ENCODE measurements around the gene TNIP2. TPM values are rescaled to one million over a fixed set of nuclear protein-coding genes. Genes with fewer than 3 reads are reported as not detected.

Gene TNIP2
- total and polyA plus RNA-seq, 2 donors (not counting 1 experiment from before 2014, with no cell fraction given): 47.6 to 71.9 TPM

DNA sequence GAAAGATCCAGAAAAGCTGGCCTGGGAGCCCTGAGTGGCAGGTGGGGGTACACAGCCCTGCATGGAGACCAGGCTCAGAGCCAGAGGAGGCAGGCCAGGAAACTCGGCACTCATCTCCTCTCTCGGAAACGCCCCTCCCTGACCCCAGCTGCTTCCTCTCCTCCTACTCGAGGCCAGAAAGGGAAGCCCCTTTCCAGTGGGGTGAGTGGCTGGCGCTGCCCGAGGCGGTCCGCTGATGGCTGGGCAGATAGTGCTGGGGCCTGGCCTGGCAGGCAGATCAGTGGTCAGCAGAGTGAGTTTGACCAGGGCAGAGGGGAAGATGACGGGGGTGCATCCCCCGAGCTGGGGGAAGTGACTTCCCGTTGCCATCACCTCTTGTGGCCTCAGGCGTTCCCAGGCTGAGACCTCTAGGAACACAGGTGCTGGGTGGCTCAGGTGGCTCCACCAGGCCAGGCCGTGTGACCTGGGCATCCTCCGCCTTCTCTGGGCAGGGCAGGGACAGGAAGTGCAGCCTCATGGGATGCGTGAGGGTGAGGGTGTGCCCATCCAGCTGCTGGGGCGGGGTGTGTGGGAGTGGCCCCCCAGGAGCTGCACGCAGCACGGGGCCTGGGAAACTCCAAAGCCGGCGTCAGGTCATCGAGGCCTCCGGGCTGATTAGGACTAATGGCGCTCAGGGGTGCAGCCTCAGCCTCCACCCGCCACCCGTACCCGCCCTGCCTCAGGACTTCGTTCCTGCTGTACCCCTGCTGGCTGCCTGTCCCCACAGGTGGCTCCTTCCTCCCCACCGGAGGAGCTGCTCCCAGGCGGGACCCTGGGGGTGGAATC is 42.5 kb upstream of the TNIP2 start:
- Histone ChIP-seq H3K36me3 (replicated peaks in 1 of 2; ENCODE audit: control extremely low read depth in 1 of 2, control insufficient read depth in 1 of 2, extremely low read depth in 1 of 2, insufficient read depth in 2 of 2, low read length in 1 of 2) (peaks cover 0 to 13% of the 10 kb centered on the region in 2 experiments), H2AFZ (ENCODE audit: insufficient read depth, low read depth, low read length, poor library complexity, severe bottlenecking) (peak overlapping the region; percentile 20), H3K27me3 (replicated peaks in 1 of 4; ENCODE audit: control extremely low read depth in 1 of 4, control insufficient read depth in 3 of 4, insufficient read depth in 4 of 4, low read length in 3 of 4) (no peaks in the 10 kb centered on the region), H3K4me3 (ENCODE audit: control extremely low read depth in 1 of 5, extremely low read depth in 1 of 5, insufficient read depth in 1 of 5, low read depth in 2 of 5, low read length in 4 of 5) (peak overlapping the region; percentile 46 to 67 (median 59)), H3K9me3 (ENCODE audit: control extremely low read depth in 1 of 3, control insufficient read depth in 2 of 3, insufficient read depth in 1 of 3, low read length in 2 of 3) (no peaks in the 10 kb centered on the region), H3K4me1 (ENCODE audit: control insufficient read depth in 2 of 2, insufficient read depth in 2 of 2, low read length in 2 of 2) (peaks cover 76 to 95% of the 10 kb centered on the region in 2 donors), H3K27ac (ENCODE audit: low read length in 2 of 2) (peak overlapping the region; percentile 76 to 83), H3K79me2 (ENCODE audit: control insufficient read depth, insufficient read depth, low read length) (peaks cover 81% of the 10 kb centered on the region), H3K4me2 (replicated peaks; ENCODE audit: low read depth, low read length, poor library complexity, severe bottlenecking) (peak overlapping the region; percentile 86), H4K20me1 (ENCODE audit: control insufficient read depth, insufficient read depth, low read length, poor library complexity, severe bottlenecking) (peaks cover 24% of the 10 kb centered on the region), H3K9ac (ENCODE audit: low read length) (peak overlapping the region; percentile 63)
- ChIA-PET POLR2A (interaction anchor here (0.8 to 3.0 kb wide), 10 partner anchors 8 to 164 kb away, joined by 3 to 9 read pairs (median 4); no protein-coding TSS in a partner anchor), CTCF (interaction anchor here (1.1 to 1.9 kb wide), 5 partner anchors 10 to 63 kb away, joined by 3 to 6 read pairs (median 4); no protein-coding TSS in a partner anchor)
- Mint-ChIP-seq H3K4me3 (peak overlapping the region; percentile 83), H3K27me3 (no peaks in the 10 kb centered on the region), H3K27ac (peak overlapping the region; percentile 90), H3K4me1 (peaks cover 70% of the 10 kb centered on the region), H3K9me3 (ENCODE audit: insufficient read depth) (no peaks in the 10 kb centered on the region)
- DNase-seq: peak; percentile 74
- intact Hi-C loops (cut with micrococcal nuclease): loop anchor here (2.0 kb wide), 1 partner anchor 14 kb away; no protein-coding TSS in a partner anchor
- 10% methylated on average over 27 of the region's 29 CpGs for WGBS (ENCODE audit: insufficient coverage)
- TF ChIP-seq, protein P1, sequence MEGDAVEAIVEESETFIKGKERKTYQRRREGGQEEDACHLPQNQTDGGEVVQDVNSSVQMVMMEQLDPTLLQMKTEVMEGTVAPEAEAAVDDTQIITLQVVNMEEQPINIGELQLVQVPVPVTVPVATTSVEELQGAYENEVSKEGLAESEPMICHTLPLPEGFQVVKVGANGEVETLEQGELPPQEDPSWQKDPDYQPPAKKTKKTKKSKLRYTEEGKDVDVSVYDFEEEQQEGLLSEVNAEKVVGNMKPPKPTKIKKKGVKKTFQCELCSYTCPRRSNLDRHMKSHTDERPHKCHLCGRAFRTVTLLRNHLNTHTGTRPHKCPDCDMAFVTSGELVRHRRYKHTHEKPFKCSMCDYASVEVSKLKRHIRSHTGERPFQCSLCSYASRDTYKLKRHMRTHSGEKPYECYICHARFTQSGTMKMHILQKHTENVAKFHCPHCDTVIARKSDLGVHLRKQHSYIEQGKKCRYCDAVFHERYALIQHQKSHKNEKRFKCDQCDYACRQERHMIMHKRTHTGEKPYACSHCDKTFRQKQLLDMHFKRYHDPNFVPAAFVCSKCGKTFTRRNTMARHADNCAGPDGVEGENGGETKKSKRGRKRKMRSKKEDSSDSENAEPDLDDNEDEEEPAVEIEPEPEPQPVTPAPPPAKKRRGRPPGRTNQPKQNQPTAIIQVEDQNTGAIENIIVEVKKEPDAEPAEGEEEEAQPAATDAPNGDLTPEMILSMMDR (IDR thresholded peaks at IDR 0.05): no peak
- no peak for TF ChIP-seq EZH2 (IDR thresholded peaks at IDR 0.05; ENCODE audit: borderline replicate concordance, insufficient read depth, low read depth, low read length, poor library complexity, severe bottlenecking)
- peak; percentile 46 for ATAC-seq (ENCODE audit: low read depth)
